Measurements from ENCODE around the gene IGSF9.

IGSF9 gene

GRCh38 chr1:159944623-159945455 lies 574 bp downstream of the IGSF9 start:
- DNase-seq, result no peak

- no peak for DNase-seq
These were observed 1.3 kb downstream of the IGSF9 start for GRCh38 chr1:159943908-159944622.

- DNase-seq, result no peak
These were observed 2.2 kb downstream of the IGSF9 start for GRCh38 chr1:159943278-159943640.

- DNase-seq, result no peak
These were observed 2.7 kb downstream of the IGSF9 start for GRCh38 chr1:159942632-159943277.

DNA sequence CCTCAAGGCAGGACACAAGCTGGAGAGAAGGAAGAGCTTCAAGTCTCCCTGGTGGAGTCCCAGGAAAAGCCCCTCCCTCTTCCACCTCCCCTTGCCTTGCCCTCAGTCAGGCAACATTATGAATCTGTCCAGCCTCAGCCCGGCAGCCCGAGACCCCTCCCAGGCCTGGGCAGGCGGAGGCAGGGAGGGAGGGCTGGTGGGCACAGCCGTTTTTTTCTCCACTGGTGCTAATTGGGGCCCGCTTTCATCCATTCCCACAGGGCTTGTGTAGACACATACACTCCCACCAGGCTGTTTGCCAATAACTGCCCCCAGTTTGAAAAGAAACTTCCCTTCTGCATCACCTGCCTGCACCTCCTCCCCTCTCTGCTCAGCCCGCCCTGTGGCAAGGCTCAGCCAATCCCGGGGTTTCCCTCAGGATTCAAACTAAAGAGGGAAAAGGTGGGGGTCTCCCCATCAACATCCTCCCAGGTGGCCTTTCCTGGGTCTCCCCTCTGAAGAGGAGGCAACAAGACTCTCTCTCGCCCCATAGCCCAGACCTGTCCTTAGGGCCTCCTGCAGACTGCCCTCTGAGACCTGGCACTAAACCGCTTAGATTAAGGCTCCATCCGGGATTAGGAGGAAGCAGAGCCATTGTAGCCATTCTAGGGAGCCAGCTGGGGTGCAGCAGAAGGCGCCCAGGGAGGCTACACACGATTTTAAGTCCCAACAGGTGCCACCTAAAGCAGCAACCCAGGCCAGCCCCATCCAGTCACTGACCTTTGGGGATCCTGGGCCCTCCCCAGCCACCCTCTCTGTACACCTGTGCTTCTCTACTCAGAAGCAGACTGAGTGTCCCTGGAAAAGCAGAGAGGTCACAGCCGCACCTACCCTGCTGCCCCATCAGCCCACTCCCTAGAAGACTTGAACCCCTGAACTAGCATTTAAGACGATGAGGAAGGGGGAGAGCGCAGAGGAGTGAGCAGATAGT lies 3.5 kb downstream of the IGSF9 start:
- no peak for DNase-seq

- DNase-seq, result no peak
These were observed 4.3 kb downstream of the IGSF9 start for GRCh38 chr1:159941141-159941540.

DNA sequence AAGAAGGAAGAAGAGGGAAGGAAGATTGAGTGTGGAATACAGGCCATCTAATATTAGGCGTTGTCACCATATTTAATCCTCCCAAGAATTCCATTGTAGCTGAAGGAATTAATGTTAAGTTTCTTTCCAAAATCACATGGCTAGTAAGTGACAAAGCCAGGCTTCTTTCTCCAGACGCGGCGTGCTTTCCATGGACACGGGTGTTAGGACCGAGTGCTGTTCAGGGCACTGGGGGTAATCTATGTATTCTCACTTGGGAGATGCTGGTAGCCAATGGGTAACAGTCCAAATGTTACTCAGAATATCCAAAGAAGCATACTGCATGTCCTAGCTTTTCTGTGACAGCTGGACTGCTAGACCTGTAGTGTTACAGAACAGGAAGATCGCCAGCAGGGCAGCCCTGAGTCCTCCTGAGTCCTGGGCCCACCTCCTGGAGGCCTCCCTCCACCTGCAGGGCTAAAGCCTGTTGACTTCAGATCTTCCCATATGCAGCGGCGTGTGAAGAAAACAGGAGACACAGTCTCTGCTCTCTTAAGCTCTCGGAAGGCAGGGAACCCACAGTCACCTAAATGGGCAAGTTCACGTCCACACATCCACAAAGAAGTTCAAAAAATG lies 5.3 kb downstream of the IGSF9 start:
- DNase-seq, result no peak

GRCh38 chr1:159939678-159940002 lies 5.8 kb downstream of the IGSF9 start:
- DNase-seq, result no peak

DNA sequence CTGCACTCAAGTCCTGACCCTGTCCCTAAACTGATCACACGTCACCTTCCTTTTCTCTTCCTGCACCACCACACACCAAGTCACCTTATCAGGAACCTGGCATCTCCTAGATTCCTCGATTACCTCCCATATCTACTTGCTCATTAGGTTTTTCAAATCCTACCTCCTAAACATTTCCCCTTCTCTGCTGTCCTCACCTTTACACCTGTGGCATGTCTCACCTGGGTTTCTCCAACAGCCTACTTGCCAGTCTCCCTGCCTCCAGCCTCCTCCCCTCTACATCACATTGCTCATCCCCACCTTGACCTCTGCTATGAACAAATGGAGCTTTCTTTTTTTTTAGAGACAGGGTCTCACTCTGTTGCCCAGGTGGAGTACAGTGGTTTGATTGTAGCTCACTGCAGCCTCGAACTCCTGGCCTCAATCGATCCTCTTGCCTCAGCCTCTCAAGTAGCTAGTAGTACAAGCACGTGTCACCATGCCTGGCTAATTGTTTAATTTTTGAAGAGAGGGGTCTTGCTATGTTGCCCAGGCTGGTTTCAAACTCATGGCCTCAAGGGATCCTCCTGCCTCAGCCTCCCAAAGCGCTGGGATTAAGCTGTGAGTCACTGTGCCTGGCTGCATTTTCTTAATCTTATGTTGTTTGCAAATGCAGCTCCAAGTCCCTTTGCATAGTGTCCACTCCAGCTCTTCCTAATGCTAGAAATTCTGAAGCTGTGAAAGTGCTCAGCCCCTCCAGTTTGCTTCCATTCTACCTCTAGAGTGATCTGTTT lies 6.3 kb downstream of the IGSF9 start:
- no peak for DNase-seq

DNA sequence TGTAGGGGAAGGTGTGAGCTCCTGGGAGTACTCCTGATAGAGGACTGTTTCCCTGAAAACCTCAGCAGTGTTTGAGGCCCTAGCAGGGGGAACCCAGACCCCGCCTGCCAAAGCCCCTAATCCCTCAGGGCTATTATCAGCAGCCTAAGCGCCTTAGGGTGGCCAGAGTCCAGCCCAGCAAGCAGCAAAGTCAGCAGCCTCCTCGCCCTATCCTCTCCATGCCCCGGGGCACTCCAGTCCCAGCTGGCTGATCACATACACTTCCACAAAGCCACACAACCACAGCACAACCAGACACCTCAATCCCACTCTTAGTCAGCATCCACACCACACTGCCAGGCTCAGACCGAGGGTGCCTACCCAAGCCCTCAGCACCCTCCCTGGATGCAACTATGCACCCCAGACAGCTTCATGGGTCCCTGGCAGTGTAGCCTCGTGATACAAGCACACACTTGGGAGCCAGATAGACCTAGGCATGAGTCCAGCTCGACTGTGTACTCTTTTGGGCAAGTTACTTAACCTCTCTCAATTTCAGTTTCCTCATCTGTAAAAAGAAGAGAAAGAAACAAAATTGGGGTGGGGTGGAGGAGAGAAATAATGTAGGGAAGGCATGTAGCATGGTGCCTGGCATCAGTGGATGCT lies 7.1 kb downstream of the IGSF9 start:
- no peak for DNase-seq

GRCh38 chr1:159937054-159937750 lies 8.2 kb downstream of the IGSF9 start:
- no peak for DNase-seq

- peak; percentile 77 for DNase-seq
These were observed 9.0 kb downstream of the IGSF9 start for GRCh38 chr1:159936273-159936904.

GRCh38 chr1:159935719-159936272 lies 9.6 kb downstream of the IGSF9 start:
- DNase-seq, result no peak

DNA sequence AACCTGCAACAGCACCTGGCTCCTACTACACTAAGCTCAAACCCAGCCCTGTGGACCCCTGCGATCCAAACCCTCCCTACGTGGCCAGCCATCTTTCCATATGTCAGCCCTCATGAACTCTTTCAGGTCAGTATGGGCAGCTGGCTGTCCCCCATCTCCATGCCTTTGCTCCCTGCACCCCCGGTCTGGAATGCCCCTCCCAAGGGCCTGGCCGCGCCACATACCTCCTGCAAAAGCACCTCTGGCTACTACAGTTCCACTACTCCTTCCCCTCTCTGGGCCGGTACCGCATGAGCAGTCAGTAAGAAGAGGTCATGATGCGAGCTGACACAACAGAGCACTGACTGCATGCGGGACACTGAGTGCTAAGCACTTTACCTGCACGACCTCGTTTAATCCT lies 10.1 kb downstream of the IGSF9 start:
- no peak for DNase-seq

DNA sequence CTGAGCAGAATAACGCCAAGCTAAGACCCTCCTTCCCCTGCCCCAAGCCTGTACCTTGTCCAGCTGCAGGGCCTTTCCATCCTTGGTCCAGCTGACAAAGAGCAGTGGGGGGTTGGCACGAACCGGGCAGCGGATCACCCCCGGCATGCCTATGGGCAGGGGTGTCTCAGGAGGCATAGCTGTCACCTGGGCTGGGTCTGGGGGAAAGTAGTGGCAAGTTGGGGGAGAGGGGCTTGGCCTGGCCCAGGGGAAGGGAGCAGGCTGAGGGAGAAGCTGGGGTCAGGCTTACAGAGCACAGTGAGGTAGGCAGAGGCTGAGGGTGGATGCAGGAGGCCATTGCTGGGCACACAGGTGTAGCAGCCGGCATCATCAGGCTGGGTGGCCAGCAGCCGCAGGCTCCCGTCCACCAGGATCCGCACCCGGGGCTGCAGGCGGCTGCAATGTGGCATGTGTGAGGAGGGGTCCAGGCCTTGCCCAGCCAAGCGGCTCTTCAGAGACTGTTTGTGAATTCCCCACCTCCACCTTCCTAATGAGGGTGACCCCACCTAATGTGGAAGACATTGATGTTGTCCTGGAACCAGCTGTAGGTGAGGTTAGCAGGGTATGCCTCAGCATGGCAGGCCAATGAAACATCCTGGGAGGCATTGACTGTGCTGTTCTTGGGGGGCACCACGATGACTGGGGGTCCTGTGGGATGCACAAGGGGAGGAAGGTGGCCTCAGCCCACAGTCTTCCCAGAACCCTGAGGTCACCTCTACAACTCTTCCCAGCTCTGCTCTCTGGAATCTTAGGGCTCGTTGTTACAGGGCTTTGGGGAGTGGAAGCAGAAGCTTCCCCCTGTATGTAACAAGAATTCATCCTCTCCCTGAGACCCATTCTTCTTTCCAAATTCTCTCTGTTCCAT lies 11.0 kb downstream of the IGSF9 start:
- no peak for DNase-seq

DNA sequence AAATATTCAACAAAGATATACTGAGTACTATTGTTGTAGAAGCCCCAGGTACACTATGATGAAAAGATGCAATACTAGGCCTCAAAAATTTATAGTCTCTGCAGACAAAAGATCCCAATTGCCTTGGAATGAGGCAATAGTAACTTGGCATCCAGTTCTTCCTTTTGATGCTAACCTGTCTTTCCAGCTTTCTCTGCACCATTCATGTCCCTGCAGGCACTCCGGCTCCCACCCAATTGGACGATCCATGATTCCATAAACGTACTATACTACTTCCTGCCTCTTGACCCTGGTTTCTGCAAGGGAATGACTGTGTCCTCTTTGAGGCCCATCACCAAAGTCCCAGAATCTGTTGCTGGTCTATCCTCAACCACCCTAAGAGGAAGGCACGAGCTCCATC lies 12.1 kb downstream of the IGSF9 start:
- no peak for DNase-seq

GRCh38 chr1:159932296-159933285 lies 12.8 kb downstream of the IGSF9 start:
- no peak for DNase-seq
